HepG2 (cell line): ENCODE results near the gene AMZ2. TPM values are rescaled to one million over a fixed set of nuclear protein-coding genes. Genes with fewer than 3 reads are reported as not detected.

Source experiments
- AHR ChIP-seq: IDR thresholded peaks from 2 replicates; pipeline ENCODE4 v1.6.1; 2018; ENCODE audit warnings: missing genetic modification reagents, missing compliant biosample characterization
- ARID3A ChIP-seq: IDR thresholded peaks from 2 replicates; pipeline ENCODE4 v1.6.1; 2012; ENCODE audit warnings: low read depth, low read length, improper control_type of control experiment
- CBFB ChIP-seq: sonication (generic); formaldehyde crosslinking; IDR thresholded peaks from 2 replicates; pipeline ENCODE4 v1.4.0; 2020; ENCODE audit warnings: missing genetic modification reagents
- CTCF ChIP-seq: sonication (generic); formaldehyde crosslinking; IDR thresholded peaks from 2 replicates; pipeline ENCODE4 v1.5.0; 2020; ENCODE audit warnings: mild to moderate bottlenecking, missing genetic modification reagents, moderate library complexity
- FOXO4 ChIP-seq: sonication (generic); formaldehyde crosslinking; conservative IDR thresholded peaks from 2 replicates; pipeline ENCODE4 v1.8.1; 2023; ENCODE audit warnings: missing genetic modification reagents
- HCFC1 ChIP-seq: fragments of 150-350 bp; IDR thresholded peaks from 2 replicates; pipeline ENCODE4 v1.6.1; 2014; ENCODE audit warnings: low read depth, low read length
- HOXA7 ChIP-seq: sonication (generic); formaldehyde crosslinking; IDR thresholded peaks from 2 replicates; pipeline ENCODE4 v1.8.1; 2022; ENCODE audit warnings: mild to moderate bottlenecking, missing genetic modification reagents, moderate library complexity
- HOXD1 ChIP-seq: sonication (generic); formaldehyde crosslinking; IDR thresholded peaks from 2 replicates; pipeline ENCODE4 v1.5.0; 2020; ENCODE audit warnings: missing genetic modification reagents
- MLX ChIP-seq: IDR thresholded peaks from 2 replicates; pipeline ENCODE4 v1.6.1; 2016
- MTA3 ChIP-seq: sonication (generic); formaldehyde crosslinking; IDR thresholded peaks from 2 replicates; pipeline ENCODE4 v1.4.0; 2020; ENCODE audit warnings: missing genetic modification reagents
- PRPF4 ChIP-seq: fragments of 200-400 bp; formaldehyde crosslinking; IDR thresholded peaks from 2 replicates; pipeline ENCODE4 v1.6.1; 2016; ENCODE audit warnings: low read length, low read depth; ENCODE audit not compliant: poor library complexity, severe bottlenecking
- RBM22 ChIP-seq: fragments of 200-400 bp; formaldehyde crosslinking; optimal IDR thresholded peaks from 2 replicates; pipeline ENCODE3; 2017; ENCODE audit warnings: mild to moderate bottlenecking, low read length, moderate library complexity
- SSRP1 ChIP-seq: IDR thresholded peaks from 2 replicates; pipeline ENCODE4 v1.6.1; 2016; ENCODE audit warnings: control low read depth
- TFAP4 ChIP-seq: sonication (generic); IDR thresholded peaks from 2 replicates; pipeline ENCODE4 v1.6.1; 2016; ENCODE audit warnings: low read depth, borderline replicate concordance
- ZBTB39 ChIP-seq: sonication (generic); formaldehyde crosslinking; IDR thresholded peaks from 2 replicates; pipeline ENCODE4 v1.5.0; 2020; ENCODE audit warnings: missing genetic modification reagents
- ZFP36L1 ChIP-seq: sonication (generic); formaldehyde crosslinking; IDR thresholded peaks from 2 replicates; pipeline ENCODE4 v1.8.0; 2022; ENCODE audit warnings: mild to moderate bottlenecking, missing genetic modification reagents, moderate library complexity
- ZKSCAN5 ChIP-seq: sonication (generic); formaldehyde crosslinking; IDR thresholded peaks from 2 replicates; pipeline ENCODE4 v1.5.1; 2020; ENCODE audit warnings: mild to moderate bottlenecking, missing genetic modification reagents
- ZNF33A ChIP-seq: sonication (generic); formaldehyde crosslinking; IDR thresholded peaks from 2 replicates; pipeline ENCODE4 v1.5.1; 2020; ENCODE audit warnings: missing genetic modification reagents, mild to moderate bottlenecking, moderate library complexity, borderline replicate concordance
- ZNF34 ChIP-seq: sonication (generic); formaldehyde crosslinking; IDR thresholded peaks from 2 replicates; pipeline ENCODE4 v1.4.0; 2020; ENCODE audit warnings: mild to moderate bottlenecking, missing genetic modification reagents, borderline replicate concordance
- ZNF354B ChIP-seq: sonication (generic); formaldehyde crosslinking; IDR thresholded peaks from 2 replicates; pipeline ENCODE4 v1.8.0; 2022; ENCODE audit warnings: mild to moderate bottlenecking, missing genetic modification reagents
- ZNF547 ChIP-seq: sonication (generic); formaldehyde crosslinking; IDR thresholded peaks from 2 replicates; pipeline ENCODE4 v1.5.1; 2020; ENCODE audit warnings: mild to moderate bottlenecking, missing genetic modification reagents
- ZSCAN29 ChIP-seq: sonication (generic); formaldehyde crosslinking; conservative IDR thresholded peaks from 2 replicates; pipeline ENCODE4 v1.4.0; 2020; ENCODE audit warnings: mild to moderate bottlenecking, missing genetic modification reagents
- polyA plus RNA-seq, 8 experiments: library from polyadenylated mRNA; depleted of rRNA in 3 of 8; stranded (reverse) in 7 of 8; unstranded in 1 of 8; fragments of >200 nt; fragmentation: Illumina TruSeq in 4 of 8; extraction: Trizol in 4 of 8; gene quantifications; 2 replicates each; pipeline versions ENCODE4 v1.2.1 to v1.2.3, GENCODE V29; 2011 to 2016; ENCODE audit warnings: low read depth in 4 of 8, missing spikeins in 1 of 8, mixed read lengths in 1 of 8; ENCODE audit not compliant: insufficient read depth in 1 of 8
- total RNA-seq, 5 experiments: library from RNA; depleted of rRNA; stranded (reverse); fragments of >200 nt; fragmentation: Illumina TruSeq; extraction: Trizol; gene quantifications; 2 replicates each; pipeline ENCODE4 v1.2.3, GENCODE V29; 2016; ENCODE audit warnings: low read depth in 1 of 5

AMZ2 gene
- total and polyA plus RNA-seq, 2 of the 13 experiments (the other 11 are each of a cell fraction or from before 2014, with no cell fraction given), result 86.9 to 90.2 TPM

GRCh38 chr17:68290955-68291835 is 43.4 kb downstream of the AMZ2 start, which contains the start of the genes ARSG and SLC16A6 (continued):
- TF ChIP-seq MTA3 (CRISPR knock-in tag), result no peak
- TF ChIP-seq HOXA7 (CRISPR knock-in tag), result no peak
- TF ChIP-seq AHR (CRISPR knock-in tag), result no peak
- TF ChIP-seq CTCF, result no peak
- TF ChIP-seq FOXO4, result no peak
- TF ChIP-seq TFAP4, result no peak
- 0 out of 2 replicates have a peak, but pooled peaks have one; percentile 14 for TF ChIP-seq ZNF34 (CRISPR knock-in tag)
- TF ChIP-seq HOXD1, result peak; percentile 78; the same call in 1 of the 2 replicates
- TF ChIP-seq CBFB (CRISPR knock-in tag), result no peak
- no peak for TF ChIP-seq MLX (CRISPR knock-in tag)
- TF ChIP-seq SSRP1 (CRISPR knock-in tag), result no peak
- no peak for TF ChIP-seq ZSCAN29 (CRISPR knock-in tag)
- no peak for TF ChIP-seq ZFP36L1 (CRISPR knock-in tag)
- no peak for TF ChIP-seq HCFC1
- TF ChIP-seq ARID3A, result no peak
- TF ChIP-seq ZNF33A (CRISPR knock-in tag), result no peak
- 0 out of 2 replicates have a peak, but pooled peaks have one; percentile 34 for TF ChIP-seq ZNF547 (CRISPR knock-in tag)
- no peak for TF ChIP-seq PRPF4
- no peak for TF ChIP-seq ZBTB39 (CRISPR knock-in tag)
- no peak for TF ChIP-seq RBM22
- TF ChIP-seq ZKSCAN5 (CRISPR knock-in tag), result no peak
- TF ChIP-seq ZNF354B (CRISPR knock-in tag), result no peak
